Measurements from ENCODE around the gene PRDM16.

PRDM16 gene

DNA sequence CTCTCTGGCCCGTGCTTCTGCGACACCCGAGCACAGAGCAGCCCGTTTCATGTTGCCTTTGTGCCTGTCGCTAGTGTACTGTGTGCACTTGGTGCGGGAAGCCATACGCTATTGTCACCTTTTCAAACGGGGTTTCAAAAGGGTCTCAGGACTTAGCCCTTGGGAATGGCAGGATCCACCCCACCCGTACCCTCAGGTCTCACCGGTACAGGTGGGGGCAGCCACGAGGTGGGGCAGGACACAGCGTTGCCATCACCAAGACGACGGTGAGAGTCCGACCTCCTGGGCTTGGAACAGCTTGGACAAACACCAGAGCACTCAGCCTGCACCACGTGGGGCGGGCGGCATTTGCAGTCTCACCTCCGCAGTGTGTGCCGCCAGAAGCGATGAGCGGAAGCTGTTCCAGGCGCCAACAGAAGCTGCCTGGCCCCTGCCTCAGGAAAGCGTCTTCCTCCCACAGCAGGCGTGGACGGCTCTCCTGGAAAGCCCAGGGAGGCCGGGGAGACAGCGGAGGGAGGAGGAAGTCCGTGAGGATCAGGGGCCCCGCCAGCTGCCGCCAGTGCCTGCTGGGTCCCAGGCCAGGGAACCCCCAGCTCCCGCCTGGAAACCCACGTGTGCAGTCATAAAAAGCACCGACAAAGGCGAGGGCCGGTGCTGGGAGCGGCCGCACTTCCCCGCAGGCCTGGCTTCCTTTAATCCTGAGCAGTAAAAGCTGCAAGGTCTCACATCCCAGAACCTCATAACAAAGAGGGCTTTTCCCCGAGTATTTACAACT is 254.2 kb downstream of the PRDM16 start:
- no peak for DNase-seq (ENCODE audit: low spot score)

DNA sequence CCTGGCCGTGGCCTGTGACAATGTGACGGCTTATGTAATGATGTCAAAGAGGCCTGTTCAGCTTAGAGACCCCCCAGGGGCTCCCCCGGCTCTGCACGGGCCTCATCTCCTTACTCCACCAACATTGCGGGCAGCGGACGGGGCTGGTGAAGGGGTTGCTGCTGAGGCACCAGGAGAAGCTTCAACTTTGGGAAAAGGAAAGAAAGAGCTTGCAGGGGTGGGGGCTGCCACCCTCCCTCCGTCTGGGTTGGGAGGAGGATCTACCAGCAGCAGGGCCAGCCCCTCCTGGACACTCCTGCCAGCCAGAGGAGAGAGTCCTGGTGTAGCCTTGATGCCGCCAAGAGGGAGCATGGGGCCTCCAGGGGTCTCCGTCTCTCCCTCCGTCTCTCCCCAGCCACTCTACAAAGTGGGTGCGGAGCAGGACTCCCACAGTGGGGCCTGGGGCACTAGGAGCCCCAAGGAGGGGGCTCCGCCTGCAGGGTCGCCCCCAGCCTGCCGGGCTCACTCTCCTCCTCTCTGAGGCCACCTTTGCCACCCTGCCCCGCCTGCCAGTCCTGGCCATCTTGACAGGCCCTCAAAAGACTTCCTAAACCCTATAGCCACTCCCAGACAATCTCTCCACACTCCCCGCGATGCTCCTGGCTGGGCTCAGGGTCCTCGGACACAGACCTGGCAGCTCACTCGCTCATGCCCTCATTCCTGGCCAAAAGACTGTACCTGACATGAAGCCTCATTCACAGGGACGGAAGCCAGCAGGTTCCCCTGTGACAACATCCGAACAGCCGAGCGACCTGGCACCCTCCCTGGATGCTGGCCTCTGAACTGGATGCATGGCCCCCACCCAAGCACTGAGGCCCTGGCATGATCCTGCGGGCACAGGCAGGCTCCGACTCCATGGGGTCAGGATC is 255.0 kb downstream of the PRDM16 start:
- no peak for DNase-seq (ENCODE audit: low spot score)

DNA sequence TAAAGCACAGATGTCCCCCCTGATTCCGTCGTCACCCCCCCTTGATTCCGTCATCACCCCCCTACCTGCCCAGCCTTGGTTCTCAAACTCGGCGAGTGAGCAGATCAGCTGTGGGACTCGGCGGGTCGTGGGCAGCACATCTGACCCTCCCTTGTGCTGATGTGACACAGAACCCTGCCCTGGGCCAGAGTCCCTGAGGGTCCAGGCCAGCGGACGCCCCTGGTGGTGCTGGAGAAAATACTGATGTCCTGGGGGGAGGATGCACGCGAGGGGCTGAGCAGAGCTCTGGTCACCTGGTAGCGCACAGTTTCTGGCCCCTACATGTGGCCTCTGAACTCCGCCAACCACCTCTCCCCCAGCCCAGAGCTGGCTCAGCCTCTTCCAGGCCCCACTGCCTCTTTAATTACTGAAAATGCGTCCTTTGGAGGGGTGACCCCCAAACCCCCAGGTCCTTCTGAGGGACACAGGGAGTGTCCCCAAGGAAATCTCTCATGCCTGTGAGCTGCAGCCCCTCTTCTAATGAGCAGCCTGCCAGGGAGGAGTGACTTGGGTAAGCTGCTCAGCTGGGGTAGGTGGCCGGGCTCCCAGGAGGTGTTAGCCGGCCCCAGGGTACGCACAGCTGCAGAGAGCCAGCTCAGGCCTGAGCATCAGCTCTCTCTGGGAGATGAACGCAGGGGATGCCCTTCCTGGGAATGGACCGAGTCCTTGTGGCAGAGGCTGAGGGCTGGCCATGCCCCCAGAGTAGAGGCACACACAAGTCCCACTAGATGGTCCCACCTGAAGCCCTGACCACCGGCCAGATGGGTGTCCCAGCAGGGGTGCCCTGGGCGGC is 255.9 kb downstream of the PRDM16 start:
- no peak for DNase-seq (ENCODE audit: low spot score)

DNA sequence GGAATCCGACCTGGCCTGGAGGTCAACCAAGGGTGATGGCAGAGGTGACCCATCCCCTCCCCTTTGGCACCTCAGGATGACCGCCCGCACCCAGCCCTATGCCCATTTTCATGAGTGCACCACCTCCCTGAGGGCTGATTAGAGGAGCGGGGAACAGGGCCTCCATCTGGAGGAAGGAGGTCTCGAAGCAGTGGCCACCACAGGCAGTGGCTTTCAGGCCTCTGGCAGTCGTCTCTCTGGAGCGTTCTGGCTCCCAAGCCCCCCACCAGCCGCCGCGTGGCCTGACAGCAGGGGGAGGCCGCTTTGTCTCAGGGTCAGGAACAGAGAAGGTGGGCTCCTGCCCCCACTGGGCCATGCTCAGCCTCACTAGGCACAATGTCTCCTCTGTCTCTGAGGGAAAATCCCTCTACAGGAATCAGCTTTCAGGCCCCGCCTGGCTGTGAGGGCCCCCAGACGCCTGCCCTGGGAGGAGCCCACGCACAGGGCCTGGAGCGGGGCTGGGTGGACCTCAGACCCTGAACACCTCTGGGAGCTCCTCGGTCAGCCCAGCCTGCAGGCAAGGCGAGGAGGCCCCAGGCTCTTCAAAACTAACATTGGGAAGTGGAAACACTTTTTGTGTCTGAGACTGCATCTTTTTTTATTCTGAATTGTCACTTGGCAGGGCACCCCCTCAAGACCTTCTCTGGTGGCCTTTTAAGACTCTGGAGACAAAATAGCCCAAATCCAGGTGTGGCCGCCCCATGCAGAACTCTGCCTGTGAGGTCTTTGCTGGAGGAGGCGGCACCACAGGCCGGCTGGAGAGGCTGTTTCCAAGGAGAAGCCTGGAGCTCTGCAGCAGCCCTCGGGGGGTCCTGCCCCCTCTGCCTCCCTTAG is 257.7 kb downstream of the PRDM16 start:
- DNase-seq (ENCODE audit: low spot score): no peak

GRCh38 chr1:3327389-3327702 is 258.3 kb downstream of the PRDM16 start:
- no peak for DNase-seq (ENCODE audit: low spot score)

DNA sequence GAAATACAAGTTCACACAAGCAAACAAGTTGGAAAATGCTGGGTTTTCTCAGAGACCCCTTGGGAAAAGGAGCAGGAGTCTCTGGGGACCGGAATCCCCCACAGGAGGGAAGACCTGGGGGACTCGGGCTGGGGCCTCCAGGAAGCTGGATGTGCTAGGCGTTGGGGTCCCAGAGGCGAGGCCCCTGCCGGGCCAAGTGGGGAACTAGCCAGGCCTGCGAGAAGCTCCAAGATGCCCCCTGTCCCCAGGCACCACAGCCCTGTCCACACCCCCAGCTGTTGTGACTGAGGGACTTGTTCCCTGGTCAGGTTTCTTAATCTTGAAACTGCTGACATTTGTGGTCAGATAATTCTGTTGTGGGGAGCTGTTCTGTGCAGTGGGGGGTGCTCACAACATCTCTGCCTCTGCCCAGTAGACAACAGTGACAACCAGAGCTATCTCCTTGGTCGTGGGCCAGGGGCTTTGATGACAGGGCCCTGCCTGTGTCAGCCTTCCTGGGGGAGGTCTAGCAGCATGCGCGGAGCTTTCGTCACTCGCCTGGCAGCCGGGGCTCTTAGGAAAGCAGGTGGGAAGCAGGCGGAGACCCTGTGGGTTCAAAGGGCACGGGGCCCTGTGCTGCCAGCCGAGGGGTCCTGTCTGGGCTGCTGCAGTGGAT is 259.1 kb downstream of the PRDM16 start:
- DNase-seq (ENCODE audit: low spot score): no peak

GRCh38 chr1:3329640-3330281 is 260.8 kb downstream of the PRDM16 start:
- no peak for DNase-seq (ENCODE audit: low spot score)

DNA sequence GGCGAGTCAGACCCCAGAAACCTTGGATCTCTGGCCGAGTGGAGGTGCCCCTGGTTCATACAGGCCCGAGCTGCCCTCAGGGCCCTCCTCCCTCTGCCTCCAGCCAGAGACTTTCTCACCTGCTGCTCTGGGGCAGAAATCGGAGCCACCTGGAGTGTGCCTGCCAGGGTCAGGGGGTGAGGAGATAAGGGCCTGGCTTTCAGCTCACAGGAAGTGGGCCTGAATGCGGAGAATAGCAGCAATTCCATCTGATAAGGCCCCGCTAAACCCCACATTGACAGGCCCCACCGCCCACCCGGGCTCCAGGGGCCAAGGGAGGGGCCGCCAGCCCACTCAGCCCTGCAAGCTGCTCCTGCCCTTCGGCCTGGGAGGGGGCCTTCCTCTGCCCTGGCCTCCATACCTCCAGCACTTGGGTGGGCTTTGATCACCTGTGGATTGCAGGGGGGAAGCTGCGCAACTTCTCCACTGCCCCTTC is 261.8 kb downstream of the PRDM16 start:
- DNase-seq (ENCODE audit: low spot score): no peak

DNA sequence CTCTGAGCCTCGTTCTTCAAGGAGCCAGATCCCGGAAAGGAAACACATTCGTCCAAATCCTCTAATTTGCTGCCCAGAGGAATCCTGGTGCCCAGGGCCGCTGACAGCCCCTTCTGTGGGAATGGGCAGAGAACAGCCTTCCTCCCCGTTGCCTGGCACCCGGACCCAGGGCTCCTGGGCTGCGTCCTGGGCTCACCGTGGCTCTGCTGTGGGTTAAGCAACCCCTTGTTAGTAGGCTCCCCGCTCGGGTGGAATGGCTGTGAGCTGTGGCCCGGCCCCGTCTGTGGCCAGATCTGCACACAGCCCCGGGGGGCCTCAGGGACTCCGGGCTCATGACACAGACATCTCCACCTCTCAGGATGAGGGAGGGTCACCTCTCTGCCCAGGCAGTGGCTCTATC is 262.6 kb downstream of the PRDM16 start:
- no peak for DNase-seq (ENCODE audit: low spot score)

GRCh38 chr1:3332043-3332442 is 263.0 kb downstream of the PRDM16 start:
- no peak for DNase-seq (ENCODE audit: low spot score)

GRCh38 chr1:3332662-3333061 is 263.7 kb downstream of the PRDM16 start:
- DNase-seq (ENCODE audit: low spot score): no peak

DNA sequence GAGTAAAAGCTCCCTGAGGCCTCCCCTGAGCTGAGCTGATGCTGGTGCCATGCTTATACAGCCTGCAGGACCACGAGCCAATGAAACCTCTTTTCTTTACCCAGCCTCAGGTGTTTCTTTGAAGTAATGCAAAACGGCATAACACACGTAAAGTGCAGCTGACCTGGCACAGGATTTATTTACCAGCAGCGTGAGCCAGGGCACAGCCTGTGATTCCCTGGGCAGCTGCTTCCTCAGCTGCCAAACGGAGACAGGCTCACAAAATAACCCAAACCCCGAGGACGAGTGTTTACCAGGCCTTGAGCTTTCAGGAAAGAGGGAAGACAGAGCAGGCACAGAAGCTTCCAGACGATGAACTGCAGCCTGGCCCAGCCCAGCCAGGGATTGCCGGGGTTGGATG is 264.9 kb downstream of the PRDM16 start:
- DNase-seq (ENCODE audit: low spot score): no peak

DNA sequence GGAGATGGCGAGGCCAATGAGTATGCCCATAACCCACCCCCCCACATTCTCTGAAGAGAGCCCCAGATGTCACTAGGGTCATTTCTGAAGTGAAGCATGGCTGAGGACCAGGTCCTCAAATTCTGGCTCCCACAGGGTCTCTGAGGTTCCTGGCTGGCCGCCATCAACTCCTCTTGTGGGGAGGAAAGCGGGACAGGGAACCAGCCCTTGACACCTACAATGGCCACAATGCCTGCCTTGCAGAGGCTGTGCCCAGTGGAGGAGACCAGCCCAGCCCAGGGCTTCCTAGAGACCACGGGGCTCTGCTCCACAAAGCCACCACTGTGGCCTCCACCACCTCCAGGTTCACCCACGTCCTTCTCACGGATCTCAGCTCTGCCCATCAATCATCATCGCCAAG is 265.4 kb downstream of the PRDM16 start:
- no peak for DNase-seq (ENCODE audit: low spot score)

DNA sequence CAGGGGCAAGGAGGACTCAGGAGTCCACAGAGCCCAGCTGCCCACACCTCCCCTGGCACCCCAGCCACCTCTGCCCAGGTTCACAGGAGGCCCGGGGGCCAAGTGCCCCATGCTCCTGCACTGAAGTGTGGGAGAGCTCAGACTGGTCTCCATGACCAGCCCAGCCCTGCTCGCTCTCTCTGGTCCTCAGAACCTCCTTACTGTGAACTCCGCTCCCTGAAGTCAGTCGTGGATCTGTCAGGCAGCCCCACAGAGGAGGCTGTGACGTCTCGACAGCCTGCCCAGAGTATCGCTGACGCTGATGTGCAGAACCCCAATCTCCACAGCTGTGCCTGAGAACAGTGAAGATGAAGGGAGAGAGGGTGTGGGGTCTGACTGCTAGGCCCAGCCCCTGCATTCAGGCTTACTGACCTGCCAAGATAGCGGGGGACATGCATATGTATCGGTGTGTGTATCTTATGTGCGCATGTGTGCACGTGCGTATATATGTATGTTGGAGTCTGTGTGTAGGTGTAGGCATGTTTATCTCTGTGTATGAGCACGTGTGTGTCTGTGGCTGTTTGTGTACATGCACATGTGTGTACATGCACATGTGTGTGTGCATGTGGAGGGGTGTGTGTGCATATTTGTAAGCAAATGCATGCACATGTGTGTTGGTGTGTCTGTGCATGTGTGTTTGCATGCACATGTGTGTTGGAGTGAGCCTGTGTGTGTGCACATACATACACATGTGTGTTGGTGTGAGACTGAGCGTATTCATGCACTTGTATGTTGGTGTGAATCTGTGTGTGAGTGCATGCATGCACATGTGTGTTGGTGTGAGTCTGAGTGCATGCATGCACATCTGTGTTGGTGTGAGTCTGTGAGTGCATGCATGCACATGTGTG is 267.0 kb downstream of the PRDM16 start:
- DNase-seq (ENCODE audit: low spot score): no peak

DNA sequence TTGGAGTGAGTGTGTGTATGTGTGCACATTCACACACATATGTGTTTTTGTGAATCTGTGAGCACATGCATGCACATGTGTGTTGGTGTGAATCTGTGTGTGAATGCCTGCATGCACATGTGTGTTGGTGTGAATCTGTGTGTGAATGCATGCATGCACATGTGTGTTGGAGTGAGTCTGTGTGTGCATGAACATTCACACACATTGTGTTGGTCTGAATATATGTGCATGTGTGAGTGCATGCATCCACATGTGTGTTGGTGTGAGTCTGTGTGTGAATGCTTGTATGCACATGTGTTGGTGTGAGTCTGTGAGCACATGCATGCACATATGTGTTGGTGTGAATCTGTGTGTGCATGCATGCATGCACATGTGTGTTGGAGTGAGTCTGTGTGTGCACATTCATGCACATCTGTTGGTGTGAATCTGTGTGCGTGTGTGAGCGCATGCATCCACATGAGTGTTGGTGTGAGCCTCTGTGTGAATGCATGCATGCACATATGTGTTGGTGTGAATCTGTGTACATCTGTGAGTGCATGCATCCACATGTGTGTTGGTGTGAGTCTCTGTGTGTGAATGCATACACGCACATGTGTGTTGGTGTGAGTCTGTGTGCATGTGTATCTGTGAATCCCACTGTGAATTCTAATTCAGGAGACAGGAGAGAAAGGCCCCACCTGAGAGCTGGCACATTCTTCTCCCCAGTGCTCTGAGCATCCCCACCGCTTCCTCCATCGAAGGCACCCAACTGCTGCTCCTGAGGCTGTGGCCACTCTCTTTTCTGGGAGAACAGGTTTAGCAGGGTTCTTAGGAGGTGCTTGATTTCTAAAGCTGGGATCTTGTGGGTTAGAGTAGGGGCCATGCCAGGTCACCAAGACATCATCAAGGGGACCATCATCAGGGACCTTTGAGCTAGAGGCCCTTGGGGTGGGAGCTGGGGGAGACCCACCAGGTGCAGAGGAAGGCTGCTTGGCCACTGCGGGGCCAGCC is 267.9 kb downstream of the PRDM16 start:
- no peak for DNase-seq (ENCODE audit: low spot score)

GRCh38 chr1:3337798-3338724 is 269.1 kb downstream of the PRDM16 start:
- no peak for DNase-seq (ENCODE audit: low spot score)

DNA sequence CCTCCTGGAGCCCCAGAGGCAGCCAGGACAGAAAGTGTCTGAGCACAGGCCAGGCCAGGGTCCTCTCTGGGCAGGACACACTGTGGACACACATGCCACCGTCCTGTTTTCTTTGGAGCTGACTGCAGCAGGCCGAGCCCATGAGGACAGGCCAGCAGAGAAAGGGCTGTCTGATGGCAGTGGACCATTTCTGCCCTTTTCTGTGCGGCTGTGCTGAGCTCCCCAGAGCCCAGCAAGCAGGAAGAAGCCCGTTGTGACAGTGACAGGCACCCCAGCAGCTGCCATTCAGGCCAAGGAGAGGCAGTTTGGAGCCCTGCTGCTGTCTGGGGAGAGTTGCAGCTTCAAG is 269.7 kb downstream of the PRDM16 start:
- DNase-seq (ENCODE audit: low spot score): no peak
